NK-92 (cell line): ENCODE measurements around the gene PPP3R1.

Source experiments
- DNase-seq: peaks from one replicate; lab custom pipeline; 2025; ENCODE audit not compliant: unreplicated experiment; lab: John Stamatoyannopoulos, UW

PPP3R1 gene

DNA sequence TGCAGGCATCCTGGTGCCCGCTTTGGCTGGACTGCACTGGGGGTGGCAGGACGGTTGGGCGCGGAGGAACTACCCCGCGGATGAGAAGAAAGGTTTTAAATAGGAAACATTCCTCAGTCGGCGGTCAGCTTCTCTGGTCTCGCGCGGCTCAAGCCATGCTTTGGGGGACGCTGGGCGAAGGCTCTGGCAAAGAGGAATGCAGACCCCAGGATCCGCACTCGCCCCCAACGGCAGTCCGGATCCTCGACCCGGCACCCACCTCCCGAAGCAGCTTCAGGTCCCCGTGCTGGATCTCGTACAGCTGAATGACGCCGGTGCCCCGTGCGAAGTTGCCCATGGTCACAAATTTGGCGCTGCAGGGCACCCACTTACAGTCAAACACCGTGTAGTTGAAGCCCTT is 95.3 kb downstream of the PPP3R1 start:
- DNase-seq: no peak

DNA sequence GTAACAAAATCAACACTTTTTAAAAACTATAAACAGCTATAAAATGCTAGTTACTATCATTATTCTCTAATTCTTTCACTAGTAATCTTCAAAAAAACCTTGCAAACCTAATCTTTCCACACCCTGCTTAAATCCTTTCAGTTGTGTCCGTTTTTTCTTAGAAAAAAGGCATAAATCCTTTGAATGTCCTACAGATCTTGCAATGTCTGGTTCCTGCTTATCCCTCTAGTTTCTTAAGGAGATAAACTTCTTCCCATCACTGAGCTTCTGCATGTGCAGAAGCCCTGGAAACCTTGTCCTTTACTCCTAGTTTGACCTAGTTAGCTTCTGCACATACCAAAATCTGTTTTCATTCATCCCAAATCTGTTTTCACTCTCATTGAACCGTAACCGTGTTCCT is 95.9 kb downstream of the PPP3R1 start:
- no peak for DNase-seq

DNA sequence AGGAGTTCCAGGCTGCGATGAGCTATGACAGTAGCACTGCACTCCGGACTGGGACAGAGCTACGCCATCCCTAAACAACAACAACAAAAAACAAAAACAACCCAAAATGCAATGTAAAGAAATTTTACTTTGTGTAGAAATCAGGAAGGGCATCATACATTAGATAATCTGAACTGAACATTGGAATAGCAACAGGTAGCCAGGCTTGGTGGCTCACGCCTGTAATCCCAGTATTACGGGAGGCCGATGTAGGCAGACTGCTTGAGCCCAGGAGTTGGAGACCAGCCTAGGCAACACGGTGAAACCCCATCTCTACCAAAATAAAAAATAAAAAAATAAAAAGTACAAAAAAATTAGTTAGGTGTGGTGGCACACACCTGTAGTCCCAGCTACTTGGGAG is 96.7 kb downstream of the PPP3R1 start:
- no peak for DNase-seq

DNA sequence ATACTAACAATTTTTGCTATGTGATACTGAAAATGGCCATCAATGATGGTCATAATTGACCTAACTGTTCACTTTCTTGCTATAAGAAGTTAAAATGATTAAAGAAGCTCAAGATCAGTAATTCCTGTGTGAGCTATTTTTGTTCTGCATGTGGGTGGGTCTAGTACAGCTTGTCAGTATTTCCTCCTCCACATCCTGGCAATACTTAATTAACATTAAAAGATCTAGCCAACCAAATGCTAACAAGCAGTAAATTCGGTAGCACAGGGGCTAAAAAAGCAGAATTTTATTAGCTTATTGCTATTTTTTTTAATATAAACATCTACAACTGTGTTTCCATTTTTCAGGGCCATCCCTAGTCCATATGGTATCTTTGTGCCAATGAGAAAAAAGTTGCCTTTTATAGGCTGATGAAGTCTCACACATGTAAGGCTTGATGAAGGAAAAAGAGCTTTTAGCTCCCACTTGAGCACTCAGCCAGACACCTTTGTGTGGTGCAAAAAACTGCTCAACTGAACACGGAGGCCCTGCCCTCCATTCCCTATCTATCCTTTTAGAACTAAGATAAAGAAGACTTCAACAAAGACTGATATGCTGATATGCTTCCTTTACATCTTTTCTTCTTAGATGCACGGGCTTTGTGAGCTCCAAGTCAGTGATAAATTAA is 99.5 kb downstream of the PPP3R1 start:
- DNase-seq: no peak

DNA sequence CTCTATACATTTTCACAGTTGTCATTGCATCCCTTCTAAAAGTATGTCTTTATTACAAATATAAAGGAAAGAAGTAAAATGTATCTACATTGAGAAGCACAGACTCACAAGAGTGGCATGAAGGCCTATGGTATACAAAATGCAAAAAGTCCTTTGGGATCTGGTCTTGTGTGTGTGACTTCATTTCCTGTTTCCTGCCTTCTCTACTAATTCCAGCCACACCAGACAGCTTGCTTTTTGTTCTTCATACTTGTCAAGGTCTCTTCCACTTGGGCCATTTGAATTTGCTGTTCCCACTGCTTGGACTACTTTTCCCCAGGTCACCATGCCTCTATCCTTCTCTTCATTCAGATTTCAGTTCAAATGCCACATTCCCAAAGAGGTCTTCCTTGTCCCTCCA is 101.3 kb downstream of the PPP3R1 start:
- no peak for DNase-seq

DNA sequence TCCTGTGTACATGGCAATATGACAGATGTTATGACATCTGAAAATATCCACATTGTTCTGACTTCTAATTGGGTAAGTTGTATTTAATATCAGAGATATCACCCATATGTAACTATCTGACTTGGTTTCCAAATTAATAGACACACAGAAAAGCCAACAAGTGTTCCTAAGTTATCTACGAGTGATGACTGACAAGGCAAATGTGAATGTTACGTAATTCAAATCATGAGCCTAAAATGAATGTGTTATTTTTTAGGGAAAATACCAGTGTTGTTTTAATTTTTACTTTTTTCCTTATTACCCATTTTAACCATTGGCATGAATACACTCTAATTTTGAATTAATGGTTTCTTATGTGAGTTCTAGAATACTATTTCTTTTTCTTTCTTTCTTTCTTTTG is 110.5 kb downstream of the PPP3R1 start:
- DNase-seq: no peak

DNA sequence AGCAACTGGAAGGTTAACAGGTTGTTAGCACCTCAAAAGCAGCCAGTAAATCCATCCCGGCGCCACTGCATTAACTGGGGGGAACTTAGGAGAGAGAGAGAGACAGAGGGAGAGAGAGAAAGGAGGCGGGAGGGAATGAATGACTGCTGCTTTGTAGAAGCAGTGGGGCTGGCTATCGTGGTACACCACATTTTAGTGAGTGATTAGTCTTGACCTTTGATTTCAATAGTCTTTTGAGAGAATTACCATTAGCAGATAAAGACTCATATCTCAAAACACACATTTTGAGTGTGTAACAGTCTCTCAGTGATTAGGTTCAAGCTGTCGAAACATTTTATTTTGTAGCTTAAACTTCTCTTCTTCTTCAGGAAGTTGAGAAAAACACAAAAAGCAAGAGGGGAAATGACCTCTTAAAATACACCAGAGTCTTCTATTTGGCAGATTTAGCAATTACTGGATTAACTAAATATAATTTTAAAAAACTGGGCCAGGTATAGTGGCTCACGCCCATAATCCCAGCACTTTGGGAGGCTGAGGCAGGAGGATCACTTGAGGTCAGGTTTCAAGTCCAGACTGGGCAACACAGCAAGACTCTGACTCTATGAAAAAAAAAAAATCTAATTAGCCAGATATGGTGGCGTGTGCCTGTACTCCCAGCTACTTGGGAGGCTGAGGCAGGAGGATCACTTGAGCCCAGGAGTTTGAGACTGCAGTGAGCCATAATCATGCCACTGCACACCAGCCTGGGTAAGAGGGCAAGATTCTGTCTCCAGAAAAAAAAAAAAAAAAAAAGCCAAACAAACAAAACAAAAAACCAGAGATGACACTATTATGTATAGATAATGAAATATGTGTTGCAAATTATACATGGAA is 116.6 kb downstream of the PPP3R1 start:
- no peak for DNase-seq

DNA sequence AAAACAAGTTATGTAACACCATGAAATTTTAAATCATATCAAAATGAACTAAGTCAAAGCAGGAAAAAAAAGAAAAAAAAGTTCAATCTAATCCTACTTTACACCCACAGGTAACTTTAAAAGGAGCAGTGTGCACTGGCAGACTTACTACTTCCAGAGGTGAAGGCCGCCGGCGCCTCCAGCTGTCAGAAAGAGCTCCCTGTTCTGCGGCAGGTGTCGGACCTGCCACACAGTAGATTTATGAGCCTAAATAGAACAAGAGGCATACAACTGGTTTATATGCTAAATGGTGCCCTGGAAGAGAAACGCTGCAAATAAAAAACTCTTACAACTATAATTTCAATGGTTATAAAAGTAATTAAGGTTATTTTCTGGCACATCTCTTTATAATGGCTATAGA is 117.8 kb downstream of the PPP3R1 start:
- DNase-seq: no peak

DNA sequence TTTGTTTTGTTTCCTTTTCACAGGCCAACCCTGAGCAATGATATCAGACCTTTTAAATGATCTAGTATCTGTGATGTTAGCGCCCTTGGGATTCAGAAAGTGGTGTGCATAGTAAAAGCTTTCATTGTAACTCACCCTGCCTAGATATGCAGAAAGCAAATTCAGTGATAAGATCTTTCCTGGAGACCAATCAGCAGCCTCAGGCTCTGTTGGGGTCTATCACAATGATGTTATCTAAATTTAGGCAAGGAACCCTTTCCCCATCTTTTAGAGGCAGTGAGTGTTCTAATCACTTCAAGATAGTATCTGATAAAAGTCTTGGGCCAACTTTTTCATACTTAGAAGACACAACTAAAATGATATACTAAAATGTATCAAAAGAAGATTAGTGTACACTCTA is 118.2 kb downstream of the PPP3R1 start:
- DNase-seq: no peak
